Measurements from ENCODE around the gene SRCIN1.
A peak's percentile ranks its signal among the peaks of the same experiment; 100 is the strongest.
"Not testable (repeated sequence)": the region's sequence is repeated elsewhere in the genome, so short reads cannot be mapped to it uniquely, and the experiment has no call there.

SRCIN1 gene

GRCh38 chr17:38501718-38502117 is 104.0 kb downstream of the SRCIN1 start:
- ATAC-seq; H3K9me3 Mint-ChIP-seq; DNase-seq; H3K27me3 Mint-ChIP-seq; H3K27ac Mint-ChIP-seq; H3K4me3 Mint-ChIP-seq; H3K4me1 Mint-ChIP-seq; H3K36me3 Mint-ChIP-seq (ENCODE audit: low read depth): not testable (repeated sequence)

GRCh38 chr17:38499230-38499629 is 106.5 kb downstream of the SRCIN1 start:
- not testable (repeated sequence) for H3K27me3 Mint-ChIP-seq; H3K27ac Mint-ChIP-seq; H3K4me3 Mint-ChIP-seq; H3K36me3 Mint-ChIP-seq (ENCODE audit: low read depth); H3K9me3 Mint-ChIP-seq; DNase-seq; H3K4me1 Mint-ChIP-seq; ATAC-seq

GRCh38 chr17:38498353-38498752 is 107.4 kb downstream of the SRCIN1 start:
- H3K36me3 Mint-ChIP-seq (ENCODE audit: low read depth) = no peaks in the 10 kb centered on the region
- no peak overlapping the region for H3K4me3 Mint-ChIP-seq
- no peak for ATAC-seq
- H3K9me3 Mint-ChIP-seq = no peaks in the 10 kb centered on the region
- H3K27ac Mint-ChIP-seq = no peak overlapping the region
- H3K4me1 Mint-ChIP-seq = no peaks in the 10 kb centered on the region
- no peak for DNase-seq
- no peaks in the 10 kb centered on the region for H3K27me3 Mint-ChIP-seq

- not testable (repeated sequence) for H3K36me3 Mint-ChIP-seq (ENCODE audit: low read depth); DNase-seq; H3K9me3 Mint-ChIP-seq; ATAC-seq; H3K27ac Mint-ChIP-seq; H3K4me1 Mint-ChIP-seq; H3K4me3 Mint-ChIP-seq; H3K27me3 Mint-ChIP-seq
Observed at GRCh38 chr17:38497656-38498055, 108.1 kb downstream of the SRCIN1 start.

GRCh38 chr17:38494152-38494551 is 111.6 kb downstream of the SRCIN1 start:
- H3K27ac Mint-ChIP-seq; H3K9me3 Mint-ChIP-seq; H3K27me3 Mint-ChIP-seq; H3K36me3 Mint-ChIP-seq (ENCODE audit: low read depth); H3K4me1 Mint-ChIP-seq; ATAC-seq; H3K4me3 Mint-ChIP-seq; DNase-seq: not testable (repeated sequence)

- not testable (repeated sequence) for H3K27ac Mint-ChIP-seq; H3K9me3 Mint-ChIP-seq; H3K4me1 Mint-ChIP-seq; H3K36me3 Mint-ChIP-seq (ENCODE audit: low read depth); H3K4me3 Mint-ChIP-seq; H3K27me3 Mint-ChIP-seq
- DNase-seq = peak; percentile 93
- ATAC-seq = peak; percentile 75
Observed at GRCh38 chr17:38492067-38493040, 113.4 kb downstream of the SRCIN1 start.

- H3K4me1 Mint-ChIP-seq; ATAC-seq; H3K9me3 Mint-ChIP-seq; H3K27me3 Mint-ChIP-seq; H3K36me3 Mint-ChIP-seq (ENCODE audit: low read depth); DNase-seq; H3K27ac Mint-ChIP-seq; H3K4me3 Mint-ChIP-seq: not testable (repeated sequence)
Observed at GRCh38 chr17:38491346-38492066, 114.2 kb downstream of the SRCIN1 start.

- not testable (repeated sequence) for H3K9me3 Mint-ChIP-seq; H3K4me3 Mint-ChIP-seq; DNase-seq; H3K36me3 Mint-ChIP-seq (ENCODE audit: low read depth); ATAC-seq; H3K27me3 Mint-ChIP-seq; H3K4me1 Mint-ChIP-seq; H3K27ac Mint-ChIP-seq
Observed at GRCh38 chr17:38489774-38490173, 116.0 kb downstream of the SRCIN1 start.

- not testable (repeated sequence) for H3K4me3 Mint-ChIP-seq; H3K9me3 Mint-ChIP-seq; H3K27ac Mint-ChIP-seq; H3K4me1 Mint-ChIP-seq; H3K27me3 Mint-ChIP-seq; H3K36me3 Mint-ChIP-seq (ENCODE audit: low read depth)
- DNase-seq (peak; percentile 28), ATAC-seq (peak; percentile 49)
Observed at GRCh38 chr17:38485681-38486298, 120.0 kb downstream of the SRCIN1 start.

- Mint-ChIP-seq H3K27me3 (peaks cover 4% of the 10 kb centered on the region), H3K36me3 (ENCODE audit: low read depth) (no peaks in the 10 kb centered on the region), H3K27ac (peak overlapping the region; percentile 26), H3K9me3 (no peaks in the 10 kb centered on the region), H3K4me1 (peaks cover 9% of the 10 kb centered on the region), H3K4me3 (no peak overlapping the region)
- DNase-seq (no peak), ATAC-seq (no peak)
Observed at GRCh38 chr17:38485146-38485468, 120.6 kb downstream of the SRCIN1 start.

GRCh38 chr17:38484242-38485145 is 121.3 kb downstream of the SRCIN1 start:
- not testable (repeated sequence) for H3K9me3 Mint-ChIP-seq; H3K36me3 Mint-ChIP-seq (ENCODE audit: low read depth); H3K4me3 Mint-ChIP-seq; H3K27me3 Mint-ChIP-seq; H3K4me1 Mint-ChIP-seq
- peak; percentile 73 for ATAC-seq
- H3K27ac Mint-ChIP-seq = peak overlapping the region; percentile 26
- peak; percentile 70 for DNase-seq

GRCh38 chr17:38482700-38483043 is 123.1 kb downstream of the SRCIN1 start:
- H3K27ac Mint-ChIP-seq; H3K9me3 Mint-ChIP-seq; H3K4me3 Mint-ChIP-seq; H3K36me3 Mint-ChIP-seq (ENCODE audit: low read depth); H3K27me3 Mint-ChIP-seq; DNase-seq; ATAC-seq; H3K4me1 Mint-ChIP-seq: not testable (repeated sequence)

- H3K4me1 Mint-ChIP-seq; H3K9me3 Mint-ChIP-seq; H3K4me3 Mint-ChIP-seq; ATAC-seq; H3K27me3 Mint-ChIP-seq; H3K36me3 Mint-ChIP-seq (ENCODE audit: low read depth); DNase-seq; H3K27ac Mint-ChIP-seq: not testable (repeated sequence)
Observed at GRCh38 chr17:38482039-38482699, 123.6 kb downstream of the SRCIN1 start.

Data from activated naive CD8-positive, alpha-beta T cell treated with anti-CD3 and anti-CD28 coated beads, Interleukin-2, amount 50 U/mL, for 24 hours (primary cell).